Stimulated activated naive CD4-positive, alpha-beta T cell treated with Interleukin-2 at 50 U/mL for 16 hours (primary cell): Measurements from ENCODE around the gene SLC16A4.
"Not testable (repeated sequence)": the region's sequence is repeated elsewhere in the genome, so short reads cannot be mapped to it uniquely, and the experiment has no call there.

Experiments
- DNase-seq: peaks from one replicate; lab custom pipeline; 2025; lab: John Stamatoyannopoulos, UW

SLC16A4 gene

GRCh38 chr1:110408488-110408887 lies 17.7 kb upstream of the SLC16A4 start:
- DNase-seq = no peak

GRCh38 chr1:110407260-110408210 lies 16.7 kb upstream of the SLC16A4 start, which contains the start of gene LAMTOR5:
LAMTOR5 (minus strand) TSS chr1:110407694; CDS start chr1:110407620, 74 bp downstream.
- DNase-seq = peak; percentile 91

GRCh38 chr1:110406407-110406806 lies 15.6 kb upstream of the SLC16A4 start:
- DNase-seq = not testable (repeated sequence)

GRCh38 chr1:110404401-110404800 lies 13.6 kb upstream of the SLC16A4 start:
- DNase-seq = no peak

GRCh38 chr1:110403805-110404204 lies 13.0 kb upstream of the SLC16A4 start:
- no peak for DNase-seq

GRCh38 chr1:110396259-110396958 lies 5.6 kb upstream of the SLC16A4 start:
- not testable (repeated sequence) for DNase-seq

GRCh38 chr1:110394493-110394820 lies 3.6 kb upstream of the SLC16A4 start:
- DNase-seq = no peak

- no peak for DNase-seq
Observed at GRCh38 chr1:110393691-110394492, 3.1 kb upstream of the SLC16A4 start.

- DNase-seq = no peak
Observed at GRCh38 chr1:110393286-110393685, 2.5 kb upstream of the SLC16A4 start.

GRCh38 chr1:110390096-110390495 lies 730 bp downstream of the SLC16A4 start:
- DNase-seq = no peak

- DNase-seq = no peak
Observed at GRCh38 chr1:110387048-110387754, 3.6 kb downstream of the SLC16A4 start.

GRCh38 chr1:110385369-110385768 lies 5.5 kb downstream of the SLC16A4 start:
- no peak for DNase-seq

- no peak for DNase-seq
Observed at GRCh38 chr1:110384581-110385321, 6.1 kb downstream of the SLC16A4 start.

- DNase-seq = no peak
Observed at GRCh38 chr1:110383251-110383990, 7.4 kb downstream of the SLC16A4 start.

- no peak for DNase-seq
Observed at GRCh38 chr1:110380672-110381283, 10.0 kb downstream of the SLC16A4 start.

- DNase-seq = no peak
Observed at GRCh38 chr1:110375490-110375889, 15.3 kb downstream of the SLC16A4 start.

GRCh38 chr1:110370827-110371226 lies 20.0 kb downstream of the SLC16A4 start:
- no peak for DNase-seq

- no peak for DNase-seq
Observed at GRCh38 chr1:110364221-110364620, 26.6 kb downstream of the SLC16A4 start.

GRCh38 chr1:110361856-110362255 lies 29.0 kb downstream of the SLC16A4 start:
- DNase-seq = no peak

GRCh38 chr1:110360431-110360830 lies 30.4 kb downstream of the SLC16A4 start:
- DNase-seq = no peak
